Prostate gland (tissue), 2 donors: ENCODE results near the gene PARP11.

Experiments
- CTCF ChIP-seq, 4 experiments: fragments of 200-600 bp in 2 of 4; fragments of 450-650 bp in 2 of 4; sonication (generic) in 2 of 4; IDR thresholded peaks; 1 replicate in 3 of 4; 2 replicates in 1 of 4; pipeline ENCODE4 v1.5.1; 2016 to 2019; ENCODE audit warnings: antibody characterized with exemption in 4 of 4, mild to moderate bottlenecking in 2 of 4, moderate library complexity in 2 of 4
- POLR2A ChIP-seq: fragments of 450-650 bp; IDR thresholded peaks from one replicate; pipeline ENCODE4 v1.6.1; 2016; ENCODE audit warnings: antibody characterized with exemption, mild to moderate bottlenecking
- POLR2AphosphoS5 ChIP-seq: sonication (generic); formaldehyde crosslinking; IDR thresholded peaks from one replicate; pipeline ENCODE4 v1.6.1; 2017; ENCODE audit warnings: antibody characterized with exemption

- TF ChIP-seq CTCF (IDR thresholded peaks at IDR 0.05) (no peak), POLR2AphosphoS5 (no peak), POLR2A (no peak)
Measured at GRCh38 chr12:3815094-3815766, 58.0 kb downstream of the PARP11 start.
